Neural cell (in vitro differentiated cells): ENCODE data around the gene XAGE1A.

Experiments
- CTCF ChIP-seq: fragments of 450-650 bp; IDR thresholded peaks from 2 replicates; pipeline ENCODE4 v1.5.1; 2014; ENCODE audit warnings: antibody characterized with exemption, mild to moderate bottlenecking, moderate library complexity; ENCODE audit not compliant: poor library complexity, severe bottlenecking
- EP300 ChIP-seq: fragments of 450-650 bp; conservative IDR thresholded peaks from 2 replicates; pipeline ENCODE4 v1.6.1; 2014; ENCODE audit warnings: antibody characterized with exemption, mild to moderate bottlenecking, moderate library complexity; ENCODE audit not compliant: poor library complexity, severe bottlenecking
- EZH2 ChIP-seq: fragments of 200-600, 300-800 bp; shearing (Covaris generic), sonication (generic); IDR thresholded peaks from 2 replicates; pipeline ENCODE4 v1.6.1; 2014; ENCODE audit warnings: antibody characterized with exemption, low read length, borderline replicate concordance, mild to moderate bottlenecking; ENCODE audit not compliant: insufficient read depth, poor library complexity, severe bottlenecking
- MXI1 ChIP-seq: fragments of 450-650 bp; conservative IDR thresholded peaks from 2 replicates; pipeline ENCODE4 v1.6.1; 2014; ENCODE audit warnings: antibody characterized with exemption, mild to moderate bottlenecking; ENCODE audit not compliant: poor library complexity, severe bottlenecking
- REST ChIP-seq: IDR thresholded peaks from 2 replicates; pipeline ENCODE4 v1.6.1; 2012; ENCODE audit warnings: borderline replicate concordance
- SMC3 ChIP-seq: fragments of 450-650 bp; conservative IDR thresholded peaks from 2 replicates; pipeline ENCODE4 v1.6.1; 2014; ENCODE audit warnings: antibody characterized with exemption, mild to moderate bottlenecking, moderate library complexity; ENCODE audit not compliant: poor library complexity

DNA sequence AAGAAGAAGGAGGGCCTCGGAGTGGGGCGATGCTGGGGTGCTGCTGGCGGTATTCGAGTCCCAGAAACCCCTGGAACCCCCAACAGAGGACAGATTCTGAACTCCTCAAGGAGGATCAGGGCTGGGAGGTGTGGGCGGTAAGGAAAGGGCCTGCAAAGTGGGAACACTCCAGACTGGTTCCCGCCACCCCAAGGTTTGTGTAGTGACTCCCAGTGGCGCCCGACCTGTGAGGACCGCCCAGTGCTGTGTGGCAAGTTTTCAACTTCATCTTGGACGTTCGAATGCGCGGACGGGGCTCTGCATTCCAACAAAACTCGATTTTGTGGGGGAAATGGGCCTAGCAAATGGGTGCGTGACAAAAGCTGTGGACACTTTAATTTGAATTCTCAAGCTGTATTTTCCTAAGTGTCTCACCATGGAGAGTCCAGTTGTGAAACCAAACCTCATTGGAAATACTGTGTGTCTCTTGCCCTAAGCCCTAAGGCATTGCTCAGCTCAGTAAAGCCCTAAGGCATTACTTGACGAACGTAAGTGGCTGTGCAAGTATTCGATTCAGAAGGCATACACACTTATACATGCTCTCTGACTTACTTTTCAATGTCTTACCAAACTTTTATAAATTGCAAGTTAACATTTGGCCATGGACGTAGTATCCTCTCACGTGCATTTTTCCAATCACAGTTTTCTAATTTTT, 48.7 kb downstream of the XAGE1A start:
- no peak for TF ChIP-seq CTCF
- no peak for TF ChIP-seq MXI1
- no peak for TF ChIP-seq EP300
- no peak for TF ChIP-seq EZH2
- no peak for TF ChIP-seq REST
- no peak for TF ChIP-seq SMC3
